HG03095 (cell line): ENCODE results near the gene CCDC102A.

ENCODE experiments used
- ATAC-seq: cut with Tn5 transposase; IDR thresholded peaks from one replicate; pipeline ENCODE4 v1.9.1; 2021; ENCODE audit warnings: moderate library complexity; ENCODE audit not compliant: unreplicated experiment

CCDC102A gene

DNA sequence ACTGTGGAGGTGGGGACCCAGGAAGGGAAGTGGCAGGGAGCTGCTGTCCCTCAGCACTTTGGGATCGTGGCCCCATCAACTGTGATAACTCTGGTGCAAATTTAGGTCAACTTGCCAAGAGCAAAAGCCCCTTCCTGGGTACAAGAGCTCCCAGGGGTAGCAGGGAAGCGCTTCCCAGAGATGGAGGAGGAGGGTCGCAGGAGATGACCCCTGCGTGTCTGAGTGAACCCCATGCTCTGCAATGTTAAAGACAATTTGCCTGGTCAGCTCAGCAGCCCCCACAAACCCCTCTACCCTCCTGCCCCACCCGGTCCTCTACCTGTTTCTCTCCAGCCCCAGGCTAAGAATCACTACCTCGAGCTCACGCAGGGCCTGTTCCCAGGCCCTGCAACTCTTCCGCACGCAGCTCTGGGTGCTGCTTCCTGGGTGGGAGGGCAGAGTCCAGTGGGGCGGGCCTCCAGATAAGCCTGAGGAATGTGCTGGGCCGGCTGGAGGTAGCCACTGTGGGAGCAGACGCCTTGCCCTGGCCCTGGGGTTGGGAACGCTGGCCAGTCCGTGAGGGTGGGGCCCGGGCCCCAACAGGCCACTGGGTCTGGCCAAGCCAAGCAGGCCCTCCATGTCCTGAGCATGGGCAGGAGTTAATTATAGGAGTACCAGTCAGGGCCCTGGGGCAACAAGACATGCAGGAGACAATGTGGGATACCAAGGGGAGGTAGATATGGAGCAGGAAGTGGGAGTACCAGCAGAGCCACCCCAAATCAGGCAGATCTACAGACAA lies 56.2 kb downstream of the CCDC102A start:
- ATAC-seq, result no peak

DNA sequence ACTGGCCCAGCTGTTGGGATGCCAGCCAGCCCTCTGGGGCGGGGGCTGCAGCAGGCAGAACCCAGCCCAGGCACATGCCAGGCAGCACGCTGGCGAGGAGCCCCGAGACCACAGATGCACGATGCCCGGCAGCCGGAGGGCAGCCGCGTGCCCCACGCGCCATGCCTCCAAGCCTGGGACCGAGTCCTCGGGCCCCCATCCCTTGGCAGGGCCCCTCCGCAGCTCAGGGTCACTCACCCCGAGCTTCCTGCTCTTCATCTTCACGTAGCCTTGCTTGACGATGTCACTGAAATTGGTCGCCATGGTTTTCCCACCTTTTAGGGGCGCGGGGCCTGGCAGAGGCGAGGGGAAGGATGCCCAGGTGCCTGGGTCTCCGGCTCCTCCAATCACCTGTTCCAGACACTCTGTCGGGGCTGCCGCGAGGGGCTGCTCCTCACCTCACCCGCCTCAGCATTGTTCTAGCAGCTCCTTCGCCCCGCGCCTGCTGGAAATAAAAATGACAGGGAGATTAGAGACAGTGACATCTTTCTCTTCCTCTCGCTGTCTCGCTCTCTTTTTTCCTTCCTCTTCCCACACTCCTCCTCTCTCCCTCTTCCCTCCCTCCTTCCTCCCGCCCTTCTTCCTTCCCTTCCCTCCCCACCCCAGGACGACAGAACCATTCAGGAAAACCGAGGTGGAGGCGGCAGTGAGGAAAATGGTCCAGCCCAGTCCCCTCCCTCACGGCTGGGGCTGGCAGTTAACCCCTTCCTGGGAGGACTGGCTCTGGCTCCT lies 57.0 kb downstream of the CCDC102A start:
- ATAC-seq, result no peak

DNA sequence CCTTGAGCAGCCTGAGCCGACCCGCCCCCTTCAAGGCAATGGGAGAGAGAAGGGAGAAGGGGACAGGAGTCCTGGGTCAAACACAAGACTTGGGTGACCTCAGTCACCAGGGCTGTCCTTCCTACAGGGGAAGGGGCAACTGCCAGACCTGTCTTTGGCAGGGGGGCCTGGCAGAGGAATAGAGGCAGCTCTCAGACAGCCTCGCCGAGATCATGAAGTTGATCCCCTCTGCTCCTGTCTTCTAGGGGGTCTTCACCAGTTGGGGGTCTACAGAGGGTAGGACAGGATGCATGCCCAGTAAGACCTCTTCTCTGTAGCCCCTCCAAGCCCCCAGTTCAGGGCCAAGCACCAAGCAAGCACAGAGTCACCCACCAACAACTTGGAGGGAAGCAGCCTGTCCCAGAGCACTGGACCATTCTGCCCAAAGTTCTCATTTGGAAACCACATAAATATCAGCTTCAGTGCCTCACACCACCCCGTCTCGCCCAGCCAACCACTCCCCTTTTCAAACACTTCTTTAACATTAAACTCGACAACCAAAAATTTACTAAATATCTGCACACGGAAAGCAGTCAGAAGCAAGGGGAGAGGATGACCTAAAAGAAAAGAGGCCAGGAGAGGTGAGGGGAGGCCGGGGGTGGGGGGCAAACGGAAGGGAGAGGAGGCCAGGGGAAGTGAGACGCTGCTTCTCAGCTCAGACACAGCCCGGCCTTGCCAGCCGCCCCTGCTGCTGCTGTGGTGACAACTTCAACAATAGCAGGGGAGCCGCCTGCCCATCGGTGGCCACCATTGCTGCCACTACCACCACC lies 57.8 kb downstream of the CCDC102A start:
- ATAC-seq, result no peak

DNA sequence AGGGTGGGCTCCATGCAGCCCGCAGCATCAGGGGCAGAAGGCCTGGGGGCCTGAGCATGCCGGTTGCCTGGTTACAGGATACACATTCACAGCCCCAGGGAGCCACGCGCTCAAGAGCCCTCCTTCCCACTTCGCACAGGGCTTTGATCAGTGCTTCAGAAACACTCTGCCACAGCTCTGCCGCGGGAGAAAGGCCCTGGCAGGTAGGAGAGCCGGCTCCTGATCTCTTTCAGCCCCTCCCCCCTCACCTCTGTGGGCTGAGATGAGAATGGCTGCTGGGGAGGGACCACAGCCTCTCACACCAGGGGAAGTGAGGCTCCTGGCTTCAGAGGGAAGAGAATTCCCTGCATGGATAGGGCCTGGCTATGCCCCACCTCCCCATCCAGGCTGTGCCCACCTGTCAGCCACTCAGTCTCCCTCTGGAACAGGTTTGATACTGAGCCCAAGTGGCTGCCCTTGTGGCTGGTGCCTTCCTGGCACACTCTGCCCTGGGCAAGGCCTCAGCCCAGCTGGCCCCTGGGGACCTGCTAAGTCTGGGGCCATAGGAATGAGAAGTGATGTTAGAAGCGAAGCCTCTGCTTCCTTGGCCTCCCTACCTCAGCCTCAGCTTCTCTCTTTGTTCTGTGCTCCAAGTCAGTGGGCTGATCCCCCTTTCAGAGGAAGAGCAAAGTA lies 58.7 kb downstream of the CCDC102A start:
- no peak for ATAC-seq

- ATAC-seq, result no peak
These were observed 59.6 kb downstream of the CCDC102A start for GRCh38 chr16:57476546-57477410.

DNA sequence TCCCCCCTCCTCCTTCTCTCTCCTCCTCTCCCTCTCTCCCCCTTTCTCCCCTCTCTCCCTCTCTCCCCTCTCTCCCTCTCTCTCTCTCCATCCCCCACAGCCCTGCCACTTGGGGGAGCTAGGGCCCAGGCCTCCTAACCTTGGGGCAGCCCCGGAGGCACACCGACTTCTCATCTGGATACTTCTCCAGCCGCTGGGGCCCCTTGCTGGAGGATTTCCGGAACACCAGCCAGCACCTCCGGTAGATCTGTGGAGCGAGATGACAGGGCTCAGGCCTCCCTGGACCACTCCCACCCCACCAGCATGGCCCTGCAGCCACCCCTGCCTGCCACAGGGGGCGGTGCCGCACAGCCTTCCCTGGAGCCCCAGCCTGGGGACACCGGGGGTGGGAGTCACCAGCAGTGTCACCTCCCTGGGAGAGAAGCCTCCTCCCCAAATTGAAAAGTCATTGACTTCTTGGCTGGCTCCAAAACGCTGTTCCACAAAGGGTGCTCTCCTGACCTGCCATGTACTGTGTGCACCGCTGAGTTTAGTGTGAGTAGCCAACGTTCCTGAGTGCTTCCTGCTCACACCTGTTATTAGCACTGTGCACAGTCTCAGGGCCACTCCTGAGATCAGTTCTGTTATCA lies 60.5 kb downstream of the CCDC102A start:
- ATAC-seq, result peak; percentile 93

GRCh38 chr16:57474671-57475661 lies 61.4 kb downstream of the CCDC102A start:
- no peak for ATAC-seq

GRCh38 chr16:57473906-57474305 lies 62.5 kb downstream of the CCDC102A start:
- no peak for ATAC-seq

DNA sequence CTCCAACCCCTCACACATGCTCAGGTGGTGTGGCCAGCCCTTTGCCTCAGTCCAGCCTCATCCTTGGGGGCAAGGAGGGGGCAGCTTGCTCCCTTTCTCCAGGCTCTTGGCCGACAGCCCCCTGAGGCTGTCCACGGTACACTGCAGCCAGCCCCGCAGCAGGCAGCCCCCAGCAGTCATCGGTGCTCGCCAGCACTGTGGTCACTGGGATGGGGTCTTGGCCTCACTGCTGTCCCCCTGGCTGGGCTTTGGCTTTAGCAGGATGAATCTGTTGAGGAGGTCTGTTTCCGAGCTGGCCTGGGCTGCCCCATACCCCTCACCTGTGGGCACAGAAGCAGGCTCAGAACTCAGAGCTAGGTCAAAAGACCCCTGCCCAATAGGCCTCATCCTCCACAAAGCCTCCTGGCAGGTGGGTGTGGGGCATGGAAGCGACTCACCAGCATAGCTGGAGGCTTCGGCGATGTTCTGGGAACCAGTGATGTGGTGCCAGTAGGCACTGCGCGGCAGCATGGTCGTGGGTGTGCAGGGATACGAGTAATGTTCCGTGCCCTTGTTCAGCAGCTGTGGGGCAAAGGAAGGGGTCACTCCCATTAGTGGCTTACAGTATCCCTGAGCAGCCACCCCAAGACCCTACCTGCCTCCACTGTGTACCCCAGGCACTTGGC lies 63.1 kb downstream of the CCDC102A start:
- ATAC-seq, result no peak

DNA sequence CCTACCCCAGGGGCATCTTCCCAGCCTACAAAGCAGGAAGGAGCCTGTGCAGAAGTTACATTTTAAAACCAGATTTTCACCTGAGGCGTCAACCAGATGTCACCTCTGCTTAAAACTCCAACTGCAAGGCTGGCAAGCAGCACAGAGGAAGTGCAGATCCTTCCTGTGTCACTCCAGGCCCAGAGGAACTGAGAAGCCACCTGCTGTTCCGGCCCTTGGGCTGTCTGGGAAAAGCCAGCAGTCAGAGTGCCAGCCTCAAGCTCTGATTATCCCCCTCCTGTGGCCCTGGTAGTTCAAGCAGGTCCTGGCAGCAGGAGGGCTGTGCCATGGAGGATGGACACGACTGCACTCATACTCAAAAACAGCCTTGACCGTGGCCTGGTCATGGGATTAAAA lies 63.7 kb downstream of the CCDC102A start:
- no peak for ATAC-seq

GRCh38 chr16:57471852-57472664 lies 64.3 kb downstream of the CCDC102A start:
- no peak for ATAC-seq

DNA sequence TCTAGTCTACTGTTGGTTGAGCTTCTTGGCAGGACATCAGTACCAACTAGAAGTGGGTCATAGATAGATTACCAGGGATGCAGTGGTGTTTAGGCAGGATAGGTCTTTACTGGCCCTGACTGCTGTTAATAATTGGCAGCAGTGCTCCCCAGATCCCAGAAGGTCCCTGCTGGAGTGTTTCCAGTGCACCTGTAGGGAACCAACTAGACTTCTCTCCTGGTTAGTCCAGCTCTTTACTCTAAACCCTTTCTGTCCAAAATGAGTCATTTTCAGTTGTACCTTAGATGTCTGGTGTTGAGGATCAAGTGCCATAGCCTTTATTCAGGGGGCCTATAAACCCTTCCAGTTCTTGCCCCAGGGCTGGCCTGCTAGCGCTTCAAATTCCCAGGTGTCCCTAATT lies 65.2 kb downstream of the CCDC102A start:
- no peak for ATAC-seq

DNA sequence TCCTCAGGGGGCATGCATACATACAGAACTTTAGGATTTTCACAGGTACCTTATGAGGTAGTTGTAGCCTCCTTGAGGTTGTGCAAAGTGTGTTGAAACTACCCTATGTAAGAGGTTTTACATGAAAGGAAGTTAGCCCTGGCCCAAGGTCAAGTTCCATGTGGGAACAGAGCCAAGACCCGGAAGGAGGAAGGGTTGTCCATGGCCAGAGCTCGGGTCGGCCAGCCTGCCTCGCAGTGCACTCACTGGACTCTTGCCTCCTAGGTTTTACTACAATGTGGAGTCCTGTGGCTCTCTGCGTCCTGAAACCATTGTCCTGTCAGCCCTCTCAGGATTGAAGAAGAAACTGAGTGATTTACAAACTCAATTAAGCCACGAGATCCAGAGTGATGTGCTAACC lies 65.7 kb downstream of the CCDC102A start:
- ATAC-seq, result no peak

DNA sequence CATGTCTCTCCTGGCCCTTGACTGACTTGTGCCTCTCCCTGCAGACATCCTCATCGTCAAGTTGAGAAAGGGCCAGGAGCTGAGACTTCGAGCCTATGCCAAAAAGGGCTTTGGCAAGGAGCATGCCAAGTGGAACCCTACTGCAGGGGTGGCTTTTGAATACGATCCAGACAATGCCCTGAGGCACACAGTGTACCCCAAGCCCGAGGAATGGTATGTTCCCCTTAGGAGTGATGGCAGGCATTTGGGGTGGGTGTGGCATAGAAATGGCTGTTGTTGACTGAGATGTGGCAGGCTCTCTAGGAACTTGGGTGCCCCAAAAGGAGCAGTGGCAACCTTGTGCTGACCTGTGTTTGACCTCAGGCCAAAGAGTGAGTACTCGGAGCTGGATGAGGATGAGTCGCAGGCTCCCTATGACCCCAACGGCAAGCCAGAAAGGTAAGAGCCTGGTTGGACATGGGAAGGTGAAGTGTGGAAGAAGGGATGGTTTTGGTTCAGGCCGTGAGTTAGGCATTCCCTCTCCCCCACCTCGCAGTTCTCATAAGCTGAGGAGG lies 66.4 kb downstream of the CCDC102A start:
- no peak for ATAC-seq

DNA sequence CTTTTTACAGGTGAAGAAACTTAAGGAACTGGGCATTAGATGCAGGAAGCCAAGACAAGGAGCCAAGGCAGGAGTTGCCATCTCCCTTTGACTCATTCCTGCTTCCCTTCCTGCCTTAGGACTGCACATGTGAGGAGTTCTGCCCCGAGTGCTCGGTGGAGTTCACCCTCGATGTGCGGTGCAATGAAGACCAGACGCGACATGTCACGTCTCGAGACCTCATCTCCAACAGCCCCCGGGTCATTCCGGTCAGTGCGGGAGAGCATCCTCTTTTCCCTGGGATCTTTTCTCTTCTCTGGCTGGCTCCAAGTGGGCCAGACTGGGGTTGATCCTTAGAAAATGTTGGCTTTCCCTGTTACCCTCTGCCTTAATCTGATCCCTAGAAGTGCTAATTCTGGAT lies 67.3 kb downstream of the CCDC102A start:
- no peak for ATAC-seq

DNA sequence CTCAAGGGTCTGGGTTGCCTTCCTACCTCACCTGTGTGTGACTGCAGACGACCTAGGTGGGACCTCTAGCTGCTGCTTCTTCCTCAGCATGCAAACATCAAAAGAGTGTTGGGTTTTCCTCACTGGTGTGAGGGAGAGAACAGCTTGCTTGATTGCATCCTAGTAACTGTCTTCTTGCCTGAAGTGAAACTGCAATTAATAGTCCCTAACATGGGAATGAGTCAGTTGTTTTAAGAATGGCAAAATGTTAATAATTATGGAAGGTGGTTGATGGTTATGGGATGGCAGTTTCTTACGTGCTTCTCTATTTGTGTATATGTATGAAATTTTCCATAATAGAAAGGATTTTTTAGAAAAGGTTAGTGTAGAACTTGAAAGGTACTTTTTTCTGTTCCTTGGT lies 68.0 kb downstream of the CCDC102A start:
- no peak for ATAC-seq

DNA sequence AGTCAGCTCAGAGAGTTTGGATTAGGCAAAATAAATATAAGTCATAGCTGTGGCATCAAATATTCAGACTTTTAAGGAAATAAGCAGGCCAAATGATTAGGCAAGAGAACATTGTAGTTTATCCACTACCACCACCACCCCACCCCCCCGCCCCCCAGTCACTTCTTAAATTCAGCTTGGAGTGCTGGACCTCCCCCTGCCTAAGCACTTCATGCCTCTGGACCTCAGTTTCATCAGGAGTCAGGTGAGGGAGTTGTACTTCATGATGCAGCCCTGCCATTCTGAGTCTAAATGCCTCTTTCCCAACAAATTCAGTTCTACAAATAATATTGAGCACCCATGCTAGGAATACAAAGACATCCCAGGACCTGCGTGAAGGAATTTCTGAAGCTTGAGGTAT lies 71.8 kb downstream of the CCDC102A start:
- no peak for ATAC-seq
